Loucy (cell line): Measurements from ENCODE around the gene FFAR3.
"Not testable (repeated sequence)": the region's sequence is repeated elsewhere in the genome, so short reads cannot be mapped to it uniquely, and the experiment has no call there.

ENCODE experiments used
- CTCF ChIP-seq: fragments of 200-600 bp; sonication (generic); conservative IDR thresholded peaks from 2 replicates; pipeline ENCODE4 v1.5.1; 2014; ENCODE audit warnings: mild to moderate bottlenecking, antibody characterized with exemption, low read length
- EZH2phosphoT487 ChIP-seq: fragments of 200-600 bp; IDR thresholded peaks from 2 replicates; pipeline ENCODE4 v1.6.1; 2018; ENCODE audit warnings: antibody characterized with exemption, mild to moderate bottlenecking, moderate library complexity, borderline replicate concordance

GRCh38 chr19:35359395-35359794, 1.1 kb downstream of the FFAR3 start:
- not testable (repeated sequence) for TF ChIP-seq CTCF, EZH2phosphoT487
